GM23338 (cell line): Measurements from ENCODE around the gene GALNT9. TPM values are rescaled to one million over a fixed set of nuclear protein-coding genes. Genes with fewer than 3 reads are reported as not detected.

Experiments
- ATAC-seq: fragments of 200-7000 bp; cut with Tn5 transposase; 3 replicates; pipeline ENCODE4 v1.9.1; 2020
- DNase-seq: peaks from one replicate; pipeline ENCODE4 v3.0.0-alpha.2; 2015; ENCODE audit warnings: low spot score
- H2AFZ ChIP-seq: fragments of 200-600 bp; sonication (generic); 2 replicates; pipeline ENCODE4 v1.8.0; 2016; ENCODE audit warnings: antibody characterized with exemption, mild to moderate bottlenecking, moderate library complexity
- H3F3A ChIP-seq: fragments of 200-600 bp; sonication (generic); replicated peaks from 2 replicates; pipeline ENCODE4 v1.8.0; 2017; ENCODE audit warnings: antibody characterized with exemption, mixed run types, low read depth
- H3K27ac ChIP-seq: fragments of 200-600 bp; sonication (generic); 2 replicates; pipeline ENCODE4 v1.6.1; 2016; ENCODE audit warnings: low read depth
- H3K27me3 ChIP-seq: fragments of 200-600 bp; sonication (generic); 2 replicates; pipeline ENCODE4 v1.8.0; 2016; ENCODE audit warnings: mild to moderate bottlenecking, mixed run types, moderate library complexity; ENCODE audit not compliant: insufficient read depth
- H3K36me3 ChIP-seq: fragments of 200-600 bp; sonication (generic); 2 replicates; pipeline ENCODE4 v1.8.0; 2016; ENCODE audit warnings: mild to moderate bottlenecking; ENCODE audit not compliant: insufficient read depth
- H3K4me1 ChIP-seq: fragments of 200-600 bp; sonication (generic); 2 replicates; pipeline ENCODE4 v1.8.0; 2016; ENCODE audit warnings: mild to moderate bottlenecking, moderate library complexity; ENCODE audit not compliant: insufficient read depth
- H3K4me2 ChIP-seq: fragments of 200-600 bp; sonication (generic); 2 replicates; pipeline ENCODE4 v1.7.1; 2017; ENCODE audit warnings: mixed run types
- H3K4me3 ChIP-seq: fragments of 200-600 bp; sonication (generic); 2 replicates; pipeline ENCODE4 v1.6.1; 2016; ENCODE audit warnings: mixed run types
- H3K79me2 ChIP-seq: fragments of 200-600 bp; sonication (generic); replicated peaks from 2 replicates; pipeline ENCODE4 v1.8.0; 2017; ENCODE audit warnings: mild to moderate bottlenecking; ENCODE audit not compliant: insufficient read depth
- H3K9me2 ChIP-seq: fragments of 200-600 bp; sonication (generic); 2 replicates; pipeline ENCODE4 v1.8.0; 2017; ENCODE audit not compliant: insufficient read depth
- H4K20me1 ChIP-seq: fragments of 200-600 bp; sonication (generic); replicated peaks from 2 replicates; pipeline ENCODE4 v1.8.0; 2017; ENCODE audit warnings: mild to moderate bottlenecking; ENCODE audit not compliant: insufficient read depth
- H3K27ac Mint-ChIP-seq: 2 replicates; pipeline ENCODE4 v1.8.0; 2020; ENCODE audit warnings: inconsistent platforms, mild to moderate bottlenecking, moderate library complexity, mixed read lengths
- H3K27me3 Mint-ChIP-seq: 3 replicates; pipeline ENCODE4 v1.8.0; 2022; ENCODE audit warnings: low read depth, mild to moderate bottlenecking, moderate library complexity, mixed read lengths, inconsistent platforms; ENCODE audit not compliant: insufficient read depth, poor library complexity
- H3K36me3 Mint-ChIP-seq: 3 replicates; pipeline ENCODE4 v1.8.0; 2021; ENCODE audit warnings: low read depth, mild to moderate bottlenecking, inconsistent platforms, moderate library complexity, mixed read lengths
- H3K4me1 Mint-ChIP-seq: 3 replicates; pipeline ENCODE4 v1.8.0; 2020; ENCODE audit warnings: mild to moderate bottlenecking, inconsistent platforms, mixed read lengths
- H3K4me3 Mint-ChIP-seq: 3 replicates; pipeline ENCODE4 v1.8.0; 2021; ENCODE audit warnings: moderate library complexity, mild to moderate bottlenecking, inconsistent platforms, mixed read lengths
- H3K9me3 Mint-ChIP-seq: 3 replicates; pipeline ENCODE4 v1.8.0; 2020; ENCODE audit warnings: moderate library complexity, mild to moderate bottlenecking, inconsistent platforms, mixed read lengths
- CREB1 ChIP-seq: fragments of 250-450 bp; sonication (Bioruptor Pico); IDR thresholded peaks from 2 replicates; pipeline ENCODE4 v1.5.0; 2020; ENCODE audit warnings: low read depth, mild to moderate bottlenecking, moderate library complexity
- EZH2 ChIP-seq: fragments of 200-600 bp; sonication (generic); IDR thresholded peaks from one replicate; pipeline ENCODE4 v1.8.0; 2017; ENCODE audit warnings: antibody characterized with exemption, mild to moderate bottlenecking, low read depth; ENCODE audit not compliant: unreplicated experiment
- EZH2phosphoT487 ChIP-seq: fragments of 200-600 bp; sonication (generic); IDR thresholded peaks from one replicate; pipeline ENCODE4 v1.8.1; 2018; ENCODE audit warnings: antibody characterized with exemption; ENCODE audit not compliant: unreplicated experiment
- JUNB ChIP-seq: IDR thresholded peaks from one replicate; pipeline ENCODE4 v1.6.1; 2016; ENCODE audit warnings: antibody characterized with exemption; ENCODE audit not compliant: unreplicated experiment
- POLR2AphosphoS5 ChIP-seq: IDR thresholded peaks from 2 replicates; pipeline ENCODE4 v1.6.1; 2016; ENCODE audit warnings: antibody characterized with exemption, low read depth
- STAT1 ChIP-seq: IDR thresholded peaks from one replicate; pipeline ENCODE4 v1.6.1; 2016; ENCODE audit warnings: antibody characterized with exemption; ENCODE audit not compliant: unreplicated experiment
- ZNF114 ChIP-seq: fragments of 250-450 bp; sonication (Bioruptor Pico); IDR thresholded peaks from 2 replicates; pipeline ENCODE4 v1.5.0; 2020; ENCODE audit warnings: mild to moderate bottlenecking, moderate library complexity
- ZNF331 ChIP-seq: fragments of 250-450 bp; sonication (Bioruptor Pico); IDR thresholded peaks from 2 replicates; pipeline ENCODE4 v1.5.0; 2020; ENCODE audit warnings: low read depth, mild to moderate bottlenecking, moderate library complexity
- polyA plus RNA-seq: library from polyadenylated mRNA; unstranded; fragments of >200 nt; fragmentation: Nextera tagmentation; extraction: Ambion mirVana; gene quantifications from 2 replicates; pipeline ENCODE4 v1.2.1, GENCODE V29; 2016
- total RNA-seq: library from RNA; depleted of rRNA; stranded (reverse); fragments of >200 nt; shearing (Covaris generic); gene quantifications from 2 replicates; pipeline ENCODE4 v1.2.3, GENCODE V29; 2014
- TF ChIP-seq, protein P1 (sequence below), 2 experiments: fragments of 200-600 bp in 1 of 2; sonication (generic) in 1 of 2; conservative IDR thresholded peaks; 2 replicates each; pipeline versions ENCODE4 v1.5.1 to v1.6.1; 2016 to 2017; ENCODE audit warnings: antibody characterized with exemption in 2 of 2, low read depth in 2 of 2, mild to moderate bottlenecking in 2 of 2, moderate library complexity in 1 of 2
- TF ChIP-seq, protein P2 (sequence below): IDR thresholded peaks from 2 replicates; pipeline ENCODE4 v1.6.1; 2016; ENCODE audit warnings: antibody characterized with exemption
- TF ChIP-seq, protein P3 (sequence below): IDR thresholded peaks from one replicate; pipeline ENCODE4 v1.6.1; 2018; ENCODE audit warnings: antibody characterized with exemption; ENCODE audit not compliant: unreplicated experiment

The GALNT9 gene
- total and polyA plus RNA-seq, 2 experiments from 2014 or later = 0.81 to 2.5 TPM

DNA sequence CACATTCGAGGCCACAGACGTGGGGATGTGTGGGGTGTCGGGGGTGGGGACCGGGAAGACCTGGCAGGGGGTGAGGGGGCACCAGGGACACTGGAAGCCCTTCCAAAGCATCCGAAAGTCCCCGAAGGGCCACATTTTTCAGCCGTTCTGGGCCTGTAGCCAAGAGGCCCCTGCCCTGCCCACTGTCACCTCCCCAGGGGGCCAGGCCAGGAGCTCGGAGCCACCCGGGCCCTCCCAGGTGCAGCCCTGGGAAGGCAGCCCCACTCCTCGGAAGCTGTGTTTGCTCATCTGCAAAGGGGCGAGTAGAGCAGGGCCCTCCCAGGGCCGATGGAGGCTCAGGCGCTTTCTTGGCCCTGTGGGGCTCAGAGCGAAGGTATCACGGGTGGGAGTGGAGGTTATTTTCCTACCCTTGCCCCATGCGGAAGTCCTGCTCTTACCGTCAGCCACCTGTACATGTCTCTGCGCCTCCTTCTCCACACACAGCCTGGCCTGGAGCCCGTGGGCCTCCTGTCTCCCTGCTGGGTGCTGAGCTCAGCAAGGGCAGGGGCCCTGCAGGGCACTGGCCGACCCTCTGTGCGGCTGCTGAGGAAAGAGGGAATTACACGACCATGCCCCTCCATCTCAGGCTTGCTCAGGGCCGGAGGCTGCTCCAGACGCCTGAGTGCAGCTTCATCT lies 158.0 kb downstream of the GALNT9 start:
- Histone ChIP-seq H3K36me3 (no peaks in the 10 kb centered on the region), H3K9me2 (no peaks in the 10 kb centered on the region), H4K20me1 (no peaks in the 10 kb centered on the region), H3K27ac (no peak overlapping the region), H3F3A (no peaks in the 10 kb centered on the region), H2AFZ (no peak overlapping the region), H3K4me2 (no peak overlapping the region), H3K4me3 (no peak overlapping the region), H3K27me3 (no peaks in the 10 kb centered on the region), H3K4me1 (no peaks in the 10 kb centered on the region), H3K79me2 (no peaks in the 10 kb centered on the region)
- no peaks in the 10 kb centered on the region for H3K36me3 Mint-ChIP-seq
- H3K27ac Mint-ChIP-seq = no peak overlapping the region
- peaks cover 6% of the 10 kb centered on the region; the same call in 2 of the 3 replicates for H3K9me3 Mint-ChIP-seq
- ATAC-seq (no peak), DNase-seq (no peak)
- TF ChIP-seq ZNF331 (CRISPR knock-in tag) (no peak), POLR2AphosphoS5 (no peak)
- H3K4me3 Mint-ChIP-seq = no peak overlapping the region
- H3K4me1 Mint-ChIP-seq = no peaks in the 10 kb centered on the region
- H3K27me3 Mint-ChIP-seq = peaks cover 18% of the 10 kb centered on the region

DNA sequence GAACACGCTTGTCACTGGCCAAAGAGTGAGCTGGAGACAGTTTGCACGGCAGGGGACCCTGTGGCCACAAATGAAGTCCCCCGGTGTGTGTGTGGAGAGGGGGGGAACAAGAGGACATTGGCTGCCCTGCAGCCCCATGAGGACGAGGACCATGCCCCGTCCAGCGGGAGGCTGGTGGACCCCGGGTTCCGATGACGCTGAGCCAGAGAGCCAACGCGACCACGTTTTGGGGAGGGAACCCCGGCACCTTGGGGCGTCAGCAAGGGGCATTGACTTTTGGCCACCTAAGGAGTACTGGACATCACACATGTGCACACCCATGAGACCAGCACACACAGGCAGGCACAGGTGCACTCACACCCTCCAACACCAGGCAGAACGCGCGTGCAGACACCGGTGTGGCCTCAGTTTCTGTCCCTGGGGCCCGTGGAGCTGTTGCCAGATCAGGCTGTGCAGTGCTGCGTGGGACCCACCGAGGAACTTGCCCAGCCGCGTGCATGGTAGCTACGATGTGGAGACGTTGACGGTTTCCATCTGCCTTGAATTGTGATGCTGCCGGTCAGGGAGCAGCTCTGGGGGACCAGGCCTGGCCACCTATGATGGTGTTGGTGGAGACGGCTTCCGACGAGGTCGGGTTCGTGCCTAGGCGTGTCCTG lies 158.6 kb downstream of the GALNT9 start:
- Mint-ChIP-seq H3K4me1 (no peaks in the 10 kb centered on the region), H3K9me3 (peaks cover 12% of the 10 kb centered on the region), H3K36me3 (no peaks in the 10 kb centered on the region), H3K27me3 (peaks cover 21% of the 10 kb centered on the region), H3K4me3 (no peak overlapping the region), H3K27ac (no peak overlapping the region)
- Histone ChIP-seq H2AFZ (no peak overlapping the region), H4K20me1 (no peaks in the 10 kb centered on the region), H3K79me2 (no peaks in the 10 kb centered on the region), H3K27me3 (no peaks in the 10 kb centered on the region), H3K4me1 (no peaks in the 10 kb centered on the region), H3K36me3 (no peaks in the 10 kb centered on the region), H3K4me2 (no peak overlapping the region), H3K27ac (no peak overlapping the region), H3F3A (no peaks in the 10 kb centered on the region), H3K4me3 (no peak overlapping the region), H3K9me2 (no peaks in the 10 kb centered on the region)
- DNase-seq (no peak), ATAC-seq (no peak)
- no peak for TF ChIP-seq EZH2
- TF ChIP-seq, protein P1, sequence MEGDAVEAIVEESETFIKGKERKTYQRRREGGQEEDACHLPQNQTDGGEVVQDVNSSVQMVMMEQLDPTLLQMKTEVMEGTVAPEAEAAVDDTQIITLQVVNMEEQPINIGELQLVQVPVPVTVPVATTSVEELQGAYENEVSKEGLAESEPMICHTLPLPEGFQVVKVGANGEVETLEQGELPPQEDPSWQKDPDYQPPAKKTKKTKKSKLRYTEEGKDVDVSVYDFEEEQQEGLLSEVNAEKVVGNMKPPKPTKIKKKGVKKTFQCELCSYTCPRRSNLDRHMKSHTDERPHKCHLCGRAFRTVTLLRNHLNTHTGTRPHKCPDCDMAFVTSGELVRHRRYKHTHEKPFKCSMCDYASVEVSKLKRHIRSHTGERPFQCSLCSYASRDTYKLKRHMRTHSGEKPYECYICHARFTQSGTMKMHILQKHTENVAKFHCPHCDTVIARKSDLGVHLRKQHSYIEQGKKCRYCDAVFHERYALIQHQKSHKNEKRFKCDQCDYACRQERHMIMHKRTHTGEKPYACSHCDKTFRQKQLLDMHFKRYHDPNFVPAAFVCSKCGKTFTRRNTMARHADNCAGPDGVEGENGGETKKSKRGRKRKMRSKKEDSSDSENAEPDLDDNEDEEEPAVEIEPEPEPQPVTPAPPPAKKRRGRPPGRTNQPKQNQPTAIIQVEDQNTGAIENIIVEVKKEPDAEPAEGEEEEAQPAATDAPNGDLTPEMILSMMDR (conservative IDR thresholded peaks at IDR 0.05; ENCODE audit: low read depth in 2 of 2) = no peak
- no peak for TF ChIP-seq CREB1 (CRISPR knock-in tag)
- TF ChIP-seq EZH2phosphoT487 = no peak
- TF ChIP-seq ZNF114 (CRISPR knock-in tag) = no peak
- no peak for TF ChIP-seq JUNB
- no peak for TF ChIP-seq STAT1
- TF ChIP-seq, protein P2, sequence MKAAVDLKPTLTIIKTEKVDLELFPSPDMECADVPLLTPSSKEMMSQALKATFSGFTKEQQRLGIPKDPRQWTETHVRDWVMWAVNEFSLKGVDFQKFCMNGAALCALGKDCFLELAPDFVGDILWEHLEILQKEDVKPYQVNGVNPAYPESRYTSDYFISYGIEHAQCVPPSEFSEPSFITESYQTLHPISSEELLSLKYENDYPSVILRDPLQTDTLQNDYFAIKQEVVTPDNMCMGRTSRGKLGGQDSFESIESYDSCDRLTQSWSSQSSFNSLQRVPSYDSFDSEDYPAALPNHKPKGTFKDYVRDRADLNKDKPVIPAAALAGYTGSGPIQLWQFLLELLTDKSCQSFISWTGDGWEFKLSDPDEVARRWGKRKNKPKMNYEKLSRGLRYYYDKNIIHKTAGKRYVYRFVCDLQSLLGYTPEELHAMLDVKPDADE = no peak
- no peak for TF ChIP-seq ZNF331 (CRISPR knock-in tag)
- TF ChIP-seq, protein P3, sequence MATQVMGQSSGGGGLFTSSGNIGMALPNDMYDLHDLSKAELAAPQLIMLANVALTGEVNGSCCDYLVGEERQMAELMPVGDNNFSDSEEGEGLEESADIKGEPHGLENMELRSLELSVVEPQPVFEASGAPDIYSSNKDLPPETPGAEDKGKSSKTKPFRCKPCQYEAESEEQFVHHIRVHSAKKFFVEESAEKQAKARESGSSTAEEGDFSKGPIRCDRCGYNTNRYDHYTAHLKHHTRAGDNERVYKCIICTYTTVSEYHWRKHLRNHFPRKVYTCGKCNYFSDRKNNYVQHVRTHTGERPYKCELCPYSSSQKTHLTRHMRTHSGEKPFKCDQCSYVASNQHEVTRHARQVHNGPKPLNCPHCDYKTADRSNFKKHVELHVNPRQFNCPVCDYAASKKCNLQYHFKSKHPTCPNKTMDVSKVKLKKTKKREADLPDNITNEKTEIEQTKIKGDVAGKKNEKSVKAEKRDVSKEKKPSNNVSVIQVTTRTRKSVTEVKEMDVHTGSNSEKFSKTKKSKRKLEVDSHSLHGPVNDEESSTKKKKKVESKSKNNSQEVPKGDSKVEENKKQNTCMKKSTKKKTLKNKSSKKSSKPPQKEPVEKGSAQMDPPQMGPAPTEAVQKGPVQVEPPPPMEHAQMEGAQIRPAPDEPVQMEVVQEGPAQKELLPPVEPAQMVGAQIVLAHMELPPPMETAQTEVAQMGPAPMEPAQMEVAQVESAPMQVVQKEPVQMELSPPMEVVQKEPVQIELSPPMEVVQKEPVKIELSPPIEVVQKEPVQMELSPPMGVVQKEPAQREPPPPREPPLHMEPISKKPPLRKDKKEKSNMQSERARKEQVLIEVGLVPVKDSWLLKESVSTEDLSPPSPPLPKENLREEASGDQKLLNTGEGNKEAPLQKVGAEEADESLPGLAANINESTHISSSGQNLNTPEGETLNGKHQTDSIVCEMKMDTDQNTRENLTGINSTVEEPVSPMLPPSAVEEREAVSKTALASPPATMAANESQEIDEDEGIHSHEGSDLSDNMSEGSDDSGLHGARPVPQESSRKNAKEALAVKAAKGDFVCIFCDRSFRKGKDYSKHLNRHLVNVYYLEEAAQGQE = no peak
